T-helper 17 cell (primary cell): ENCODE measurements around the gene GET4. TPM values are rescaled to one million over a fixed set of nuclear protein-coding genes. Genes with fewer than 3 reads are reported as not detected.
"Not testable (repeated sequence)": the region's sequence is repeated elsewhere in the genome, so short reads cannot be mapped to it uniquely, and the experiment has no call there.

Source experiments
- ATAC-seq: fragments of 150-1000 bp; cut with Tn5 transposase; 2 replicates; pipeline ENCODE4 v1.10.0; 2021; ENCODE audit warnings: mild to moderate bottlenecking, moderate library complexity
- DNase-seq, 3 donors: peaks; one replicate each; pipeline versions ENCODE4 v3.0.0 to v3.0.0-alpha.2; 2020 to 2021
- H3K9me3 ChIP-seq: one replicate; pipeline ENCODE4 v1.7.0; 2013; ENCODE audit warnings: low read length, mild to moderate bottlenecking; ENCODE audit not compliant: control insufficient read depth, poor library complexity, severe bottlenecking
- H3K27ac Mint-ChIP-seq: one replicate; pipeline ENCODE4 v1.8.0; 2022; ENCODE audit warnings: mild to moderate bottlenecking, moderate library complexity, mixed read lengths
- H3K27me3 Mint-ChIP-seq: one replicate; pipeline ENCODE4 v1.8.0; 2022; ENCODE audit warnings: mixed read lengths
- H3K36me3 Mint-ChIP-seq: one replicate; pipeline ENCODE4 v1.8.0; 2022; ENCODE audit warnings: low read depth, mixed read lengths
- H3K4me1 Mint-ChIP-seq: one replicate; pipeline ENCODE4 v1.8.0; 2022; ENCODE audit warnings: mild to moderate bottlenecking, mixed read lengths
- H3K4me3 Mint-ChIP-seq: one replicate; pipeline ENCODE4 v1.8.0; 2022; ENCODE audit warnings: mild to moderate bottlenecking, moderate library complexity, mixed read lengths
- total RNA-seq, 4 donors: library from RNA in 2 of 4; stranded (reverse) in 2 of 4; gene quantifications; one replicate each; pipeline ENCODE4 v1.2.3 and lab custom pipeline; 2022 to 2026

Gene GET4
- total RNA-seq, 2 donors from 2014 or later, result 58.5 to 81.0 TPM

GRCh38 chr7:935874-936385, 59.6 kb downstream of the GET4 start:
- Mint-ChIP-seq H3K27ac (no peak overlapping the region), H3K36me3 (no peaks in the 10 kb centered on the region), H3K27me3 (no peaks in the 10 kb centered on the region), H3K4me1 (peaks cover 7% of the 10 kb centered on the region), H3K4me3 (no peak overlapping the region)
- DNase-seq, result no peak
- no peak for ATAC-seq
- H3K9me3 ChIP-seq, result no peaks in the 10 kb centered on the region

DNA sequence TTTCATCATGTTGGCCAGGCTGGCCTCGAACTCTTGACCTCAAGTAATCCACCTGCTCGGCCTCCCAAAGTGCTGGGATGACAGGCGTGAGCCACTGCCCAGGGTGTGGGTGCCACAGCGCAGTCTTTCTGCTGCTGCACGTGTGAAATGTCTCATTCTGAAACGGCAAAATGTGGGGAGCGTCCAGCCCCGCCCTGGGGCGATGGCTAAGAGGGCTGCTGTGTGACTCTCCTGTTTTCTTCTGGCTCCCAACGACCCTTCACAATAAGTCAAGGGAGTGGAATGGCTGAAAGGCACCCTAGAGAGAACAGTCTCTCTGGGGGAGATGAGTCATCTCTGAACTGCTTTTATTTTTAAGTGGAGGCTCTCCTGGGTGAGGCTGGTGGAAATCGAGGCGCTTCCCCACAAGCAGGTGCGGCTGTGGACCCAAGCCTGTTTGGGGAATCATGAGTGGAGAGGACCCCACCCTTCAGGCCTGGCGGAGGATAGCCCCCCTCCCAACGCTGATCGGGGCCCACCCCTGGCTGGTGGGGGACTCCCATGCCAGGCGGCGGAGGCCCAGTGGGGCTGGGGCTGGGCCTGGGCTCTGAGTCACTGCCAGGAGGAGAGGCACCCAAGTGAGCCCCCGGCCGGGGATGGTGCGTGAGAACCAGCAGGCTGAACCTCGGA, 60.2 kb downstream of the GET4 start:
- H3K9me3 ChIP-seq, result no peaks in the 10 kb centered on the region
- Mint-ChIP-seq H3K27me3 (no peaks in the 10 kb centered on the region), H3K4me3 (no peak overlapping the region), H3K4me1 (peaks cover 5% of the 10 kb centered on the region), H3K36me3 (no peaks in the 10 kb centered on the region), H3K27ac (no peak overlapping the region)
- no peak for DNase-seq
- ATAC-seq, result no peak

DNA sequence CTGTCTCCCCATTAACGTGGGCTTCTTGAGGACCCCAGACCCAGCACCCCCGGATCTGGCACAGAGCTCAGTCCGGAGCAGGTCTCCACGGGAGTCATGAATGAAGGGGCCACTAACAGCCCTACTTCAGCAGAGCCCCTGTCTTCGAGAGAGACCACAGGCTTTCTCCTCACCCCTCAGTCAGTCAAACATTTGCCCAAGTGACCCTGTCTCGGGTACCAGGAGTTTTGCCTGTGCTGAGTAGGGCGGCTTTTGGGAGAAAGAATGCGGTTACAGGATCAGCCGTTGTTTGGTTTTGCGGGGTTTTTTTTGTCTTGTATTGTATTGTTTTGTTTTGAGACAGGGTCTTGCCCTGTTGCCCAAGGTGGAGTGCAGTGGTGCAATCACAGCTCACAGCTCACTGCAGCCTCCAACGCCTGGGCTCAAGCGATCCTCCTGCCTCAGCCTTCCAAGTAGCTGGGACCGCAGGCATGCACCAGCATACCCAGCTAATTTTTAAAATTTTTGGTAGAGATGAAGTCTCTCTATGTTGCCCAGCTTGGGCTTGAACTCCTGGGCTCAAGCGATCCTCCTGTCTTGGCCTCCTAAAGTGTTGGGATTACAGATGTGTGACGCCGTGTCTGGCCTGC, 61.6 kb downstream of the GET4 start:
- H3K9me3 ChIP-seq, result no peaks in the 10 kb centered on the region
- H3K4me1 Mint-ChIP-seq, result peaks cover 5% of the 10 kb centered on the region
- H3K36me3 Mint-ChIP-seq, result no peaks in the 10 kb centered on the region
- H3K27ac Mint-ChIP-seq, result peak overlapping the region; percentile 32
- H3K4me3 Mint-ChIP-seq, result no peak overlapping the region
- no peak for ATAC-seq
- no peaks in the 10 kb centered on the region for H3K27me3 Mint-ChIP-seq
- no peak for DNase-seq

GRCh38 chr7:938546-939185, 62.3 kb downstream of the GET4 start:
- ATAC-seq (no peak), DNase-seq (no peak)
- Mint-ChIP-seq H3K4me3 (no peak overlapping the region), H3K27me3 (no peaks in the 10 kb centered on the region), H3K36me3 (no peaks in the 10 kb centered on the region), H3K27ac (peak overlapping the region; percentile 32), H3K4me1 (peaks cover 5% of the 10 kb centered on the region)
- H3K9me3 ChIP-seq, result no peaks in the 10 kb centered on the region

DNA sequence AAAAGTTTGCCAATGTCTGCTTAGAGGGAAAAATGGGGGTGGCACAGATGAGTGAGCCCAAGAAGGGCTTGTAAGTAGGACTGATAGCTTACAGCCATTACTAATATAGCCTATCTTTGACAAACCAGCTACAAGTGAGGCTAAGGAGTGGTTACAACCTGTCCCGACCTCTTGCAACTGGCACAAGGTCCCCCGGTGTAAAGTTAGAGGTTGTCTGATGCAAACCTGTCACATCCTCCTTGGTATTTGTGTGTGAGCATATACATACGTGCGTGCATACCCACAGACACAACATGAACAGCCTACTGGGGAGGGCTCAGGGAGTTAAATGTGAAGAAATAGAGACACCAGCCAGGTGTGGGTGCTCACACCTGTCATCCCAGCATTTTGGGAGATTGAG, 63.5 kb downstream of the GET4 start:
- Mint-ChIP-seq H3K27ac (no peak overlapping the region), H3K36me3 (no peaks in the 10 kb centered on the region), H3K4me3 (no peak overlapping the region), H3K4me1 (peaks cover 5% of the 10 kb centered on the region), H3K27me3 (no peaks in the 10 kb centered on the region)
- no peaks in the 10 kb centered on the region for H3K9me3 ChIP-seq
- no peak for DNase-seq
- no peak for ATAC-seq

- H3K36me3 Mint-ChIP-seq, result no peaks in the 10 kb centered on the region
- H3K4me3 Mint-ChIP-seq, result no peak overlapping the region
- ATAC-seq, result no peak
These were observed 64.5 kb downstream of the GET4 start for GRCh38 chr7:940599-941408.

GRCh38 chr7:943793-944192, 67.4 kb downstream of the GET4 start:
- not testable (repeated sequence) for DNase-seq, H3K36me3 Mint-ChIP-seq, H3K4me1 Mint-ChIP-seq, ATAC-seq, H3K4me3 Mint-ChIP-seq, H3K27me3 Mint-ChIP-seq, H3K9me3 ChIP-seq, H3K27ac Mint-ChIP-seq

More at GRCh38 chr7:940599-941408, 64.5 kb downstream of the GET4 start:
- H3K9me3 ChIP-seq, result no peaks in the 10 kb centered on the region
- H3K4me1 Mint-ChIP-seq, result peaks cover 5% of the 10 kb centered on the region
- DNase-seq, result no peak
- H3K27me3 Mint-ChIP-seq, result no peaks in the 10 kb centered on the region
- H3K27ac Mint-ChIP-seq, result no peak overlapping the region

GRCh38 chr7:944744-945143, 68.4 kb downstream of the GET4 start:
- DNase-seq (no peak), ATAC-seq (no peak)
- H3K4me1 Mint-ChIP-seq, result no peaks in the 10 kb centered on the region
- H3K9me3 ChIP-seq, result no peaks in the 10 kb centered on the region
- H3K27ac Mint-ChIP-seq, result peak overlapping the region; percentile 27
- H3K4me3 Mint-ChIP-seq, result no peak overlapping the region
- H3K36me3 Mint-ChIP-seq, result no peaks in the 10 kb centered on the region
- H3K27me3 Mint-ChIP-seq, result no peaks in the 10 kb centered on the region

DNA sequence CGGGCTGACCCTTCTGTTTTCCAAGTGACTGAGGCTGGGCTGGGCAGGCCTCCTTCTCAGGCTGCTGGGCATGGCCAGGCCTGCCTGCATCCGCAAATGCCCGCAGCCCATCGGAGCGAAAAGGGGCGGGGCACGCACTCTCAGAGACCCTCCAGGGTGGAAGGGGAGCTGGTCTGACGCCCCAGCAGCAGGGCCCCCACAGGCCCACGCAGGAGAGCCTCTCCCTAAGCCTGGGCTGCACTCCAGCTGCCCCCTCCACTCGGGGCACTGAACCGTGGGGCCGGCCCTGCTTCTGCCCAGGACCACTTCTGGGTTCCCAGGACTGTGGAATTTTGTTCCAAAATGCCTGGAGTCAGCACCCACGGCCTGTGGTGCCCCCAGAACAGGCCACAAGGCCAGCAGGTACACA, 68.8 kb downstream of the GET4 start:
- peak overlapping the region; percentile 27 for H3K27ac Mint-ChIP-seq
- DNase-seq, result peak in 1 of 3 donors; percentile 5
- H3K4me1 Mint-ChIP-seq, result peaks cover 2% of the 10 kb centered on the region
- no peaks in the 10 kb centered on the region for H3K9me3 ChIP-seq
- no peak overlapping the region for H3K4me3 Mint-ChIP-seq
- no peaks in the 10 kb centered on the region for H3K36me3 Mint-ChIP-seq
- no peak for ATAC-seq
- no peaks in the 10 kb centered on the region for H3K27me3 Mint-ChIP-seq

- H3K36me3 Mint-ChIP-seq, result no peaks in the 10 kb centered on the region
- H3K4me1 Mint-ChIP-seq, result peaks cover 2% of the 10 kb centered on the region
- DNase-seq (peak in 1 of 3 donors; percentile 10), ATAC-seq (no peak)
- no peaks in the 10 kb centered on the region for H3K27me3 Mint-ChIP-seq
- no peak overlapping the region for H3K4me3 Mint-ChIP-seq
- no peak overlapping the region for H3K27ac Mint-ChIP-seq
- no peaks in the 10 kb centered on the region for H3K9me3 ChIP-seq
These were observed 69.4 kb downstream of the GET4 start for GRCh38 chr7:945556-946255.
